ENCODE data around the gene MRPS15. TPM values are rescaled to one million over a fixed set of nuclear protein-coding genes. Genes with fewer than 3 reads are reported as not detected.

MRPS15 gene
- total RNA-seq, 1 experiment from 2014 or later, result 98.7 TPM

DNA sequence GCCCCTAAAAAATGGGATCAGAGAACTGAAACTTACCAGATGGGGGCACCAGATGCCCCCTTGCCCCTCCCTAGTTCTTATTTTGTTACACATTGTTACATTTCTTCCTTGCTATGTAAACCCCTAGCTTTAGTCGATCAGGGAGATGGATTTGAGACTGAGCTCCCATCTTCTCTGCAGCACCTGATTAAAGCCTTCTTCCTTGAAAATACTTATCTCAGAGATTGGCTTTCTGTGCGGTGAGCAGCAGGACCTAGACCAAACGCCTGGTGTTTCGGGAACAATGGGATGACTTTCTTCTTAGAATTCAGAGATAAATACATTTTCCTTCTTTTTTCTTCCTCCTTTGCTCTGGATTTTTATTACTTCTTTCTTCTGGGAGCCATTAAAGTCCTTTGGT is 49.8 kb downstream of the MRPS15 start:
- no TSS peak for BruUV-seq (replicated peaks)
- Histone ChIP-seq H3K27ac (ENCODE audit: low read depth, low read length) (no peak overlapping the region), H4K20me1 (ENCODE audit: insufficient read depth) (no peaks in the 10 kb centered on the region), H3K4me3 (replicated peaks in 1 of 2; ENCODE audit: low read depth in 1 of 2, low read length in 2 of 2) (no peak overlapping the region), H3K79me2 (ENCODE audit: insufficient read depth, low read length) (no peaks in the 10 kb centered on the region), H2AFZ (ENCODE audit: low read depth, low read length, poor library complexity, severe bottlenecking) (no peak overlapping the region), H3K36me3 (ENCODE audit: control insufficient read depth in 1 of 2, insufficient read depth in 2 of 2, low read length in 2 of 2) (no peaks in the 10 kb centered on the region), H3K4me2 (ENCODE audit: low read length) (no peak overlapping the region), H3K27me3 (ENCODE audit: insufficient read depth, low read length) (no peaks in the 10 kb centered on the region), H3K9me2 (ENCODE audit: insufficient read depth) (no peaks in the 10 kb centered on the region), H3K9me3 (ENCODE audit: control insufficient read depth in 1 of 2, insufficient read depth in 1 of 2, low read depth in 1 of 2, low read length in 2 of 2) (no peaks in the 10 kb centered on the region), H3K4me1 (ENCODE audit: control insufficient read depth in 1 of 2, insufficient read depth in 2 of 2, low read length in 2 of 2) (peaks cover 8 to 24% of the 10 kb centered on the region in 2 experiments), H3K9ac (ENCODE audit: low read length) (no peak overlapping the region)
- POLR2A ChIA-PET, result interaction anchor here (5.9 kb wide), 1 partner anchor 13 kb away, joined by 20 read pairs; no protein-coding TSS in a partner anchor
- RAD21 ChIA-PET (ENCODE audit: low non-redundant PET in 1 of 2, low total read pairs in 2 of 2, uncharacterized antibody in 2 of 2, unreplicated experiment in 2 of 2), result no interaction called here
- DNase-seq (ENCODE audit: low read depth, low spot score) (no peak), ATAC-seq (no peak)
- intact Hi-C loops (cut with micrococcal nuclease), result no loop called here
- TF ChIP-seq, protein P1, sequence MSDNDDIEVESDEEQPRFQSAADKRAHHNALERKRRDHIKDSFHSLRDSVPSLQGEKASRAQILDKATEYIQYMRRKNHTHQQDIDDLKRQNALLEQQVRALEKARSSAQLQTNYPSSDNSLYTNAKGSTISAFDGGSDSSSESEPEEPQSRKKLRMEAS (IDR thresholded peaks at IDR 0.05), result no peak
- no peak for TF ChIP-seq EZH2phosphoT487 (IDR thresholded peaks at IDR 0.05; ENCODE audit: borderline replicate concordance)
- no peak for TF ChIP-seq CTCF (IDR thresholded peaks at IDR 0.05 in 2 of 3, conservative IDR thresholded peaks at IDR 0.05 in 1 of 3; ENCODE audit: borderline replicate concordance in 1 of 3, insufficient read depth in 1 of 3, low read depth in 2 of 3, low read length in 2 of 3)
- no peak for TF ChIP-seq TCF7L2 (IDR thresholded peaks at IDR 0.05; ENCODE audit: borderline replicate concordance, extremely low read depth, insufficient read depth, insufficient read length)
- TF ChIP-seq ZFX (IDR thresholded peaks at IDR 0.05), result no peak
- TF ChIP-seq JUND (IDR thresholded peaks at IDR 0.05), result no peak
- TF ChIP-seq, protein P2, sequence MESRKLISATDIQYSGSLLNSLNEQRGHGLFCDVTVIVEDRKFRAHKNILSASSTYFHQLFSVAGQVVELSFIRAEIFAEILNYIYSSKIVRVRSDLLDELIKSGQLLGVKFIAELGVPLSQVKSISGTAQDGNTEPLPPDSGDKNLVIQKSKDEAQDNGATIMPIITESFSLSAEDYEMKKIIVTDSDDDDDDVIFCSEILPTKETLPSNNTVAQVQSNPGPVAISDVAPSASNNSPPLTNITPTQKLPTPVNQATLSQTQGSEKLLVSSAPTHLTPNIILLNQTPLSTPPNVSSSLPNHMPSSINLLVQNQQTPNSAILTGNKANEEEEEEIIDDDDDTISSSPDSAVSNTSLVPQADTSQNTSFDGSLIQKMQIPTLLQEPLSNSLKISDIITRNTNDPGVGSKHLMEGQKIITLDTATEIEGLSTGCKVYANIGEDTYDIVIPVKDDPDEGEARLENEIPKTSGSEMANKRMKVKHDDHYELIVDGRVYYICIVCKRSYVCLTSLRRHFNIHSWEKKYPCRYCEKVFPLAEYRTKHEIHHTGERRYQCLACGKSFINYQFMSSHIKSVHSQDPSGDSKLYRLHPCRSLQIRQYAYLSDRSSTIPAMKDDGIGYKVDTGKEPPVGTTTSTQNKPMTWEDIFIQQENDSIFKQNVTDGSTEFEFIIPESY (IDR thresholded peaks at IDR 0.05; ENCODE audit: extremely low read depth, insufficient replicate concordance, low read length), result no peak
- TF ChIP-seq RAD21 (IDR thresholded peaks at IDR 0.05; ENCODE audit: low read depth), result no peak
- no peak for TF ChIP-seq ZNF274 (IDR thresholded peaks at IDR 0.05; ENCODE audit: low read depth, low read length)
- TF ChIP-seq ELF1 (IDR thresholded peaks at IDR 0.05; ENCODE audit: borderline replicate concordance, low read depth), result no peak
- TF ChIP-seq SIN3A (IDR thresholded peaks at IDR 0.05; ENCODE audit: low read depth), result no peak
- TF ChIP-seq POLR2AphosphoS5 (IDR thresholded peaks at IDR 0.05; ENCODE audit: low read depth, low read length), result no peak
- TF ChIP-seq FOSL1 (IDR thresholded peaks at IDR 0.05; ENCODE audit: low read depth), result no peak
- no peak for TF ChIP-seq CEBPB (IDR thresholded peaks at IDR 0.05; ENCODE audit: low read depth)
- CTCF ChIA-PET, result no interaction called here

All from HCT116 (cell line).